Heart left ventricle (tissue), 16 donors: Measurements from ENCODE around the gene SFSWAP. TPM values are rescaled to one million over a fixed set of nuclear protein-coding genes. Genes with fewer than 3 reads are reported as not detected.
A peak's percentile ranks its signal among the peaks of the same experiment; 100 is the strongest.

Experiments
- ATAC-seq, 4 donors: fragments of 200-7000 bp; cut with Tn5 transposase; one replicate each; pipeline ENCODE4 v1.9.1; 2020 to 2022; ENCODE audit warnings: moderate library complexity in 4 of 4, mild to moderate bottlenecking in 3 of 4, moderate number of reproducible peaks in 1 of 4
- DNase-seq, 5 donors: peaks; one replicate each; pipeline ENCODE4 v3.0.0-alpha.2; 2020
- H3K27ac ChIP-seq, 12 donors: fragments of 200-600 bp; sonication (generic) in 4 of 12; one replicate each; pipeline versions ENCODE4 v1.5.0 to v1.8.0; 2016 to 2022; ENCODE audit warnings: mild to moderate bottlenecking in 2 of 12
- H3K27me3 ChIP-seq, 9 donors: fragments of 200-600 bp; sonication (generic) in 2 of 9; one replicate each; pipeline versions ENCODE4 v1.5.1 to v1.8.0; 2016 to 2022; ENCODE audit warnings: mild to moderate bottlenecking in 3 of 9
- H3K36me3 ChIP-seq, 9 donors: fragments of 200-600 bp; sonication (generic) in 2 of 9; one replicate each; pipeline versions ENCODE4 v1.5.0 to v1.8.0; 2018 to 2022; ENCODE audit warnings: mild to moderate bottlenecking in 2 of 9
- H3K4me1 ChIP-seq, 12 donors: fragments of 200-600 bp; sonication (generic) in 4 of 12; one replicate each; pipeline versions ENCODE4 v1.5.0 to v1.8.0; 2016 to 2022; ENCODE audit warnings: mild to moderate bottlenecking in 3 of 12
- H3K4me3 ChIP-seq, 12 donors: fragments of 200-600 bp; sonication (generic) in 4 of 12; one replicate each; pipeline versions ENCODE4 v1.5.0 to v1.8.0; 2017 to 2022; ENCODE audit warnings: mild to moderate bottlenecking in 9 of 12, moderate library complexity in 4 of 12
- H3K9me3 ChIP-seq, 12 donors: fragments of 200-600 bp; sonication (generic) in 4 of 12; one replicate each; pipeline versions ENCODE4 v1.5.0 to v1.8.0; 2016 to 2022; ENCODE audit warnings: mild to moderate bottlenecking in 1 of 12
- CTCF ChIP-seq, 12 donors: fragments of 200-600 bp; sonication (generic) in 4 of 12; IDR thresholded peaks; one replicate each; pipeline versions ENCODE4 v1.5.0 to v1.8.0; 2018 to 2022; ENCODE audit warnings: antibody characterized with exemption in 12 of 12, mild to moderate bottlenecking in 5 of 12
- POLR2A ChIP-seq, 2 donors: fragments of 450-650 bp; IDR thresholded peaks; one replicate each; pipeline ENCODE4 v1.6.1; 2017; ENCODE audit warnings: antibody characterized with exemption in 2 of 2, mild to moderate bottlenecking in 2 of 2, moderate library complexity in 2 of 2
- WGBS, 4 donors: extraction: QIAGEN DNeasy Blood & Tissue Kit in 2 of 4; methylation state at CpG; one replicate each; pipeline versions ENCODE4 v1.1.5 to v1.1.7; 2013 to 2018; 5-methylcytosine and 5-hydroxymethylcytosine counted together
- intact Hi-C, 10 donors: fragments of 100-400 bp; cut with DNase I; formaldehyde crosslinking; loops; one replicate each; pipeline versions ENCODE4 v1.11.1 to v1.14.2; 2022
- polyA plus RNA-seq, 2 donors: library from polyadenylated mRNA; stranded (reverse); fragments of 200-250 nt; gene quantifications; one replicate each; pipeline ENCODE4 v1.2.3, GENCODE V29; 2013
- total RNA-seq, 9 donors: library from RNA; depleted of rRNA in 2 of 9; stranded (reverse); fragments of >200 nt in 2 of 9; fragmentation: NEBNext Ultra II Directional in 3 of 9; extraction: Animal tissue kit (Norgen Biotek cat#: 25700) in 3 of 9; gene quantifications; one replicate each; pipeline versions ENCODE4 v1.1.0 to v1.2.4, GENCODE V29; 2016 to 2023
- donor health status: ischemic (EF 13 %, LVEDD 7.1; RV severe dilation, severe dysfunction).
- donor health status: healthy with polysubstance abuse.
- donor health status: DM: no; HTN: yes; CAD: no.
- donor health status: DM: no; HTN: no; CAD: no.
- donor health status: ischemic (EF 25% LVEDD 6.9; RV normal size, moderate dysfunction).
- donor health status: ischemic (EF 25% LVEDD 5.7; RV mildly dilated, moderate dysfunction).
- donor health status: healthy.
- donor health status: DM: yes; HTN: yes; CAD: no.
- donor health status: ischemic (EF 35%, LVEDD 5.7; RV mildly dilated, moderate dysfunction).
- donor health status: nonischemic (EF 11% LVEDD 7.7; RV severe dilation, severe dysfunction).
- donor health status: DM: yes; HTN: yes; CAD: no.
- donor health status: PGD.
- donor health status: ischemic (EF 29% LVEDD 5.4; RV normal size, mild dysfunction).
- donor health status: nonischemic (EF 23%, LVEDD 6.1; RV moderate dilation, normal function).

SFSWAP gene
- total and polyA plus RNA-seq, 11 donors, result 10.4 to 25.1 (median 18.6) TPM

- WGBS, 4 donors, result 85 to 97% (median 95%) methylated on average over 7 of the region's 7 CpGs
- peaks cover 0 to 5% (median 0%) of the 10 kb centered on the region in 12 donors for H3K4me1 ChIP-seq
- H3K4me3 ChIP-seq, result no peak overlapping the region
- peaks cover 0 to 98% (median 85%) of the 10 kb centered on the region in 9 donors for H3K36me3 ChIP-seq
- H3K27me3 ChIP-seq, result no peaks in the 10 kb centered on the region
- H3K27ac ChIP-seq, result no peak overlapping the region
- DNase-seq, result no peak
- peaks cover 0 to 8% (median 0%) of the 10 kb centered on the region in 12 donors for H3K9me3 ChIP-seq
- TF ChIP-seq POLR2A (IDR thresholded peaks at IDR 0.05) (no peak), CTCF (IDR thresholded peaks at IDR 0.05) (no peak)
- ATAC-seq, result no peak
- intact Hi-C loops, result no loop called here
These were observed 34.8 kb downstream of the SFSWAP start for GRCh38 chr12:131745706-131746105.

- DNase-seq (no peak), ATAC-seq (no peak)
- Histone ChIP-seq H3K4me1 (peaks cover 0 to 5% (median 0%) of the 10 kb centered on the region in 12 donors), H3K4me3 (no peak overlapping the region), H3K27me3 (no peaks in the 10 kb centered on the region), H3K27ac (no peak overlapping the region), H3K9me3 (peaks cover 0 to 8% (median 0%) of the 10 kb centered on the region in 12 donors), H3K36me3 (peaks cover 0 to 98% (median 79%) of the 10 kb centered on the region in 9 donors)
- WGBS, 4 donors, result 80 to 84% (median 81%) methylated on average over 10 to 12 of the region's 12 CpGs
- intact Hi-C loops, result no loop called here
- TF ChIP-seq POLR2A (IDR thresholded peaks at IDR 0.05) (no peak), CTCF (IDR thresholded peaks at IDR 0.05) (no peak)
These were observed 36.6 kb downstream of the SFSWAP start for GRCh38 chr12:131747276-131748177.

- 85 to 94% (median 92%) methylated on average over 9 to 19 of the region's 19 CpGs for WGBS, 4 donors
- peaks cover 0 to 98% (median 79%) of the 10 kb centered on the region in 9 donors for H3K36me3 ChIP-seq
- H3K27me3 ChIP-seq, result no peaks in the 10 kb centered on the region
- TF ChIP-seq CTCF (IDR thresholded peaks at IDR 0.05) (no peak), POLR2A (IDR thresholded peaks at IDR 0.05) (no peak)
- H3K27ac ChIP-seq, result peak overlapping the region in 3 of 12 donors; percentile 16 to 45 (median 37)
- intact Hi-C loops, result no loop called here
- DNase-seq (no peak), ATAC-seq (peak; percentile 54 to 83 (median 81))
- peaks cover 0 to under 1% (median 0%) of the 10 kb centered on the region in 12 donors for H3K9me3 ChIP-seq
- H3K4me1 ChIP-seq, result peaks cover 0 to 5% (median 0%) of the 10 kb centered on the region in 12 donors
- no peak overlapping the region for H3K4me3 ChIP-seq
These were observed 38.9 kb downstream of the SFSWAP start for GRCh38 chr12:131749618-131750315.

GRCh38 chr12:131751335-131751734, 40.4 kb downstream of the SFSWAP start:
- H3K27ac ChIP-seq, result no peak overlapping the region
- 75 to 83% (median 79%) methylated on average over 6 to 7 of the region's 7 CpGs for WGBS, 4 donors
- no peaks in the 10 kb centered on the region for H3K27me3 ChIP-seq
- peaks cover 0 to 98% (median 80%) of the 10 kb centered on the region in 9 donors for H3K36me3 ChIP-seq
- H3K4me1 ChIP-seq, result peaks cover 0 to 5% (median 0%) of the 10 kb centered on the region in 12 donors
- H3K4me3 ChIP-seq, result no peak overlapping the region
- no peaks in the 10 kb centered on the region for H3K9me3 ChIP-seq
- intact Hi-C loops, result no loop called here
- DNase-seq (no peak), ATAC-seq (no peak)
- TF ChIP-seq CTCF (IDR thresholded peaks at IDR 0.05), result no peak
- TF ChIP-seq POLR2A (IDR thresholded peaks at IDR 0.05), result no peak
